CD4-positive, alpha-beta T cell (primary cell): Measurements from ENCODE around the gene MAGI3. TPM values are rescaled to one million over a fixed set of nuclear protein-coding genes. Genes with fewer than 3 reads are reported as not detected.

Source experiments
- ATAC-seq: fragments of 200-7000 bp; cut with Tn5 transposase; one replicate; pipeline ENCODE4 v1.10.0; 2022; ENCODE audit warnings: mild to moderate bottlenecking; ENCODE audit not compliant: poor library complexity
- CTCF ChIA-PET: fragments of 350-600 bp; sonication (Branson Sonifier 250); formaldehyde crosslinking; loops from one replicate; lab custom pipeline; 2021; ENCODE audit warnings: antibody characterized with exemption, inconsistent platforms; lab: Charles Lee
- POLR2A ChIA-PET: fragments of 350-600 bp; sonication (Branson Sonifier 250); formaldehyde crosslinking; loops from one replicate; lab custom pipeline; 2021; ENCODE audit warnings: antibody characterized with exemption, inconsistent platforms; lab: Charles Lee
- DNase-seq, 14 experiments: peaks; one replicate each; pipeline ENCODE4 v3.0.0-alpha.2; 2013 to 2020; ENCODE audit warnings: mixed read lengths in 2 of 14
- H3K27ac ChIP-seq, 2 donors: one replicate each; pipeline versions ENCODE4 v1.5.1 to v1.7.0; 2013; ENCODE audit warnings: low read length in 2 of 2, low read depth in 1 of 2, mild to moderate bottlenecking in 1 of 2
- H3K27me3 ChIP-seq, 2 experiments: 1 replicate in 1 of 2; 2 replicates in 1 of 2; pipeline versions ENCODE4 v1.6.1 to v1.7.0; 2013; ENCODE audit warnings: low read length in 2 of 2, control low read depth in 1 of 2, mild to moderate bottlenecking in 1 of 2, moderate library complexity in 1 of 2; ENCODE audit not compliant: insufficient read depth in 2 of 2, control insufficient read depth in 1 of 2
- H3K36me3 ChIP-seq: one replicate; pipeline ENCODE4 v1.6.1; 2013; ENCODE audit warnings: low read length, control low read depth; ENCODE audit not compliant: insufficient read depth
- H3K4me1 ChIP-seq: one replicate; pipeline ENCODE4 v1.6.1; 2013; ENCODE audit warnings: low read length, control low read depth; ENCODE audit not compliant: insufficient read depth
- H3K4me3 ChIP-seq: one replicate; pipeline ENCODE4 v1.5.1; 2013; ENCODE audit warnings: mild to moderate bottlenecking, low read length, moderate library complexity
- H3K9me3 ChIP-seq, 2 experiments: 1 replicate in 1 of 2; 2 replicates in 1 of 2; pipeline versions ENCODE4 v1.6.1 to v1.7.0; 2013; ENCODE audit warnings: low read length in 2 of 2, mild to moderate bottlenecking in 2 of 2, control low read depth in 1 of 2, moderate library complexity in 1 of 2; ENCODE audit not compliant: control insufficient read depth in 1 of 2, insufficient read depth in 1 of 2
- H3K27ac Mint-ChIP-seq: one replicate; pipeline ENCODE4 v1.8.0; 2020; ENCODE audit warnings: mixed read lengths
- H3K27me3 Mint-ChIP-seq: one replicate; pipeline ENCODE4 v1.8.0; 2021; ENCODE audit warnings: mixed read lengths
- H3K36me3 Mint-ChIP-seq: one replicate; pipeline ENCODE4 v1.8.0; 2021; ENCODE audit warnings: low read depth, mixed read lengths
- H3K4me1 Mint-ChIP-seq: one replicate; pipeline ENCODE4 v1.8.0; 2021; ENCODE audit warnings: low read depth, mixed read lengths
- H3K4me3 Mint-ChIP-seq: one replicate; pipeline ENCODE4 v1.8.0; 2020; ENCODE audit warnings: mild to moderate bottlenecking, mixed read lengths
- H3K9me3 Mint-ChIP-seq: one replicate; pipeline ENCODE4 v1.8.0; 2020; ENCODE audit warnings: mixed read lengths
- CTCF ChIP-seq: fragments of 200-600 bp; IDR thresholded peaks from one replicate; pipeline ENCODE4 v1.8.0; 2022; ENCODE audit warnings: antibody characterized with exemption, mild to moderate bottlenecking
- intact Hi-C, 2 experiments: fragments of 100-400 bp; cut with DNase I in 1 of 2; cut with micrococcal nuclease in 1 of 2; formaldehyde crosslinking; loops; one replicate each; pipeline versions ENCODE4 v1.15.1 to v1.9.0; 2023 to 2025; cut with DNase I, micrococcal nuclease
- total RNA-seq, 174 experiments: library from RNA in 2 of 174; stranded (reverse) in 2 of 174; gene quantifications; one replicate each; pipeline ENCODE4 v1.2.3 and lab custom pipeline; 2021 to 2026

Gene MAGI3
- total RNA-seq, 2 experiments from 2014 or later, result 6.7 to 8.7 TPM

DNA sequence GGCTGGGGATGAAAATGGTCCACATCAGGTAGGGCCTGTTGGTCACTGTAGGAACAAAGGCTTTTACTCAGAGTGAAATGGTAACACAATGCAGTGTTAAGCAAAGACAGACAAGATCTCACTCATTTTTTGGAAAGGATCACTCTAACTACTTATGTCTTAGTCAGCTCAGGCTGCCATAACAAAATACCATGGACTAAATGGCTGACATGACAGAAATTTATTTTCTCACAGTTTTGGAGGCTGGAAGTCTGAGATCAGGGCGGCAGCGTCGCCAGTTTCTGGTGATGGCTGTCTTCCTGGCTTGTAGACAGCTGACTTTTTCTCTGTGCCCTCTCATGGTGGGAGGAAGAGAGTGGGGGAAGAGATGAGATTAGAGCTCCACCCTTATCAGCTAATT is 10.2 kb upstream of the MAGI3 start:
- H3K4me3 ChIP-seq, result no peak overlapping the region
- DNase-seq (no peak), ATAC-seq (no peak)
- no peak overlapping the region for H3K27ac Mint-ChIP-seq
- H3K27me3 Mint-ChIP-seq, result peaks cover 14% of the 10 kb centered on the region
- H3K36me3 Mint-ChIP-seq, result no peaks in the 10 kb centered on the region
- no peak overlapping the region for H3K4me3 Mint-ChIP-seq
- H3K27me3 ChIP-seq, result peaks cover 0 to under 1% of the 10 kb centered on the region in 2 experiments
- POLR2A ChIA-PET, result no interaction called here
- CTCF ChIA-PET, result no interaction called here
- H3K36me3 ChIP-seq, result no peaks in the 10 kb centered on the region
- no peak overlapping the region for H3K27ac ChIP-seq
- H3K9me3 Mint-ChIP-seq, result no peaks in the 10 kb centered on the region
- no peaks in the 10 kb centered on the region for H3K4me1 Mint-ChIP-seq
- no peaks in the 10 kb centered on the region for H3K9me3 ChIP-seq
- intact Hi-C loops, result loop anchor here in 1 of 2 experiments (5.0 to 10.0 kb wide), 3 partner anchors 67 to 1205 kb away; partner anchors contain the start of gene BCAS2
- TF ChIP-seq CTCF, result no peak
- H3K4me1 ChIP-seq, result no peaks in the 10 kb centered on the region

DNA sequence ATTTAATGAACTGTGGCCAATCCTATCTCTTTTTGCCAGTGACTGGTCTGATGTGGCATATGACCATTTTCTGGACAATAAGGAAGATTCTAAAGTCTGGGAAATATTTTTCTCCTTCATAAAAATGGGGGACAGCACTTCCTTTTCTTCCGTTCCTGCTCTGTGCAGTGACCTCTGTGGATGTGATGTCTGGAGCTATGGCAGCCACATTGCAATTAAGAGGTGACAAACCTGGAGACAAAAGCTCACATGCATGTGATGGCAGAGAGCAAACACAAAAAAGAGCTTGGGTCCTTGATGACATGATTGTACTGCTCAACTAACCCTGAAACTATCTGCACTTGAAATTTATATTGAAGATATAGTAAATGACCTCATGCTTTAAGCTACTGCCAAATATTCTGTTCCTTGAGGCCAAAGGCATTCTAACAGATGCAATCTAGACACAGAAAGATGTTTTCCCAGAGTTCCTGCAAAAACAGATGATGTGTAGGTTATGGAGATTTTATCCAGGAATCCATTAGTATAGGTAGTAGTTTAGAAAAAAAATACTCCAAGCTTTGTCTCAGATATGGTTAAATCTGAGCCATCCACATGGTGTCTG is 2.2 kb upstream of the MAGI3 start:
- Histone ChIP-seq H3K4me1 (peaks cover 25% of the 10 kb centered on the region), H3K9me3 (no peaks in the 10 kb centered on the region), H3K27ac (no peak overlapping the region), H3K36me3 (no peaks in the 10 kb centered on the region), H3K27me3 (no peaks in the 10 kb centered on the region), H3K4me3 (no peak overlapping the region)
- Mint-ChIP-seq H3K4me1 (peaks cover 28% of the 10 kb centered on the region), H3K27ac (peak overlapping the region; percentile 50), H3K27me3 (no peaks in the 10 kb centered on the region), H3K9me3 (no peaks in the 10 kb centered on the region), H3K36me3 (peaks cover 5% of the 10 kb centered on the region), H3K4me3 (peak overlapping the region; percentile 92)
- no peak for DNase-seq
- ATAC-seq, result no peak
- ChIA-PET CTCF (interaction anchor here (1.7 kb wide), 1 partner anchor 316 kb away, joined by 4 read pairs; the partner anchor contains the start of gene LRIG2), POLR2A (interaction anchor here (0.6 to 1.3 kb wide), 5 partner anchors 10 to 1123 kb away, joined by 3 to 5 read pairs (median 3); partner anchors contain the start of genes PPM1J and TRIM33)
- no peak for TF ChIP-seq CTCF
- intact Hi-C loops, result loop anchor here in 1 of 2 experiments (5.0 to 10.0 kb wide), 4 partner anchors 311 to 1197 kb away; partner anchors contain the start of genes BCAS2 and PPM1J

- H3K27ac Mint-ChIP-seq, result peak overlapping the region; percentile 50
- peak overlapping the region; percentile 92 for H3K4me3 Mint-ChIP-seq
- H3K9me3 Mint-ChIP-seq, result no peaks in the 10 kb centered on the region
- Histone ChIP-seq H3K4me1 (peaks cover 25% of the 10 kb centered on the region), H3K9me3 (no peaks in the 10 kb centered on the region), H3K27me3 (no peaks in the 10 kb centered on the region), H3K36me3 (no peaks in the 10 kb centered on the region), H3K4me3 (peak overlapping the region; percentile 91), H3K27ac (no peak overlapping the region)
- ChIA-PET CTCF (interaction anchor here (0.5 to 1.7 kb wide), 2 partner anchors 316 to 370 kb away, joined by 3 to 4 read pairs; partner anchors contain the start of gene LRIG2), POLR2A (interaction anchor here (0.6 to 2.0 kb wide), 8 partner anchors 26 to 1122 kb away, joined by 3 to 11 read pairs (median 4); partner anchors contain the start of genes LRIG2, PPM1J and TRIM33)
- ATAC-seq (no peak), DNase-seq (peak in 2 of 14 experiments; percentile 20 to 33)
- peaks cover 5% of the 10 kb centered on the region for H3K36me3 Mint-ChIP-seq
- no peaks in the 10 kb centered on the region for H3K27me3 Mint-ChIP-seq
- peaks cover 28% of the 10 kb centered on the region for H3K4me1 Mint-ChIP-seq
- intact Hi-C loops, result loop anchor here in 1 of 2 experiments (5.0 to 10.0 kb wide), 4 partner anchors 311 to 1196 kb away; partner anchors contain the start of genes BCAS2 and PPM1J
- TF ChIP-seq CTCF, result no peak
Measured at GRCh38 chr1:113388621-113389358, 1.5 kb upstream of the MAGI3 start.
